GM12878 (cell line): ENCODE measurements around the gene LMAN1L. TPM values are rescaled to one million over a fixed set of nuclear protein-coding genes. Genes with fewer than 3 reads are reported as not detected.

Source experiments
- ATAC-seq: fragments of 200-7000 bp; cut with Tn5 transposase; 3 replicates; pipeline ENCODE4 v1.9.1; 2020; ENCODE audit warnings: mild to moderate bottlenecking, moderate library complexity
- BruUV-seq: library from RNA; stranded (reverse); fragments of 400-500 nt; replicated peaks from 2 replicates; lab custom pipeline; 2021; lab: Mats Ljungman, UMichigan
- CTCF ChIA-PET: fragments of 300-600 bp; sonication (Branson Sonifier 250); formaldehyde crosslinking; extraction: SDS; loops from one replicate; lab custom pipeline; 2021; ENCODE audit warnings: inconsistent platforms; lab: Yijun Ruan, JAX
- POLR2A ChIA-PET: fragments of 350-600 bp; formaldehyde crosslinking; extraction: SDS; loops from one replicate; lab custom pipeline; 2021; ENCODE audit warnings: inconsistent platforms; lab: Charles Lee
- RAD21 ChIA-PET: fragments of 300-600 bp; sonication (Branson Sonifier 250); formaldehyde crosslinking; loops from one replicate; lab custom pipeline; 2023; ENCODE audit warnings: antibody characterized with exemption; ENCODE audit not compliant: unreplicated experiment; lab: Charles Lee
- SMC1A ChIA-PET: fragments of 300-600 bp; sonication (Branson Sonifier 250); formaldehyde crosslinking; loops from one replicate; lab custom pipeline; 2023; ENCODE audit not compliant: unreplicated experiment, uncharacterized antibody; lab: Charles Lee
- DNase-seq: peaks from one replicate; pipeline ENCODE4 v3.0.0-alpha.2; 2011; ENCODE audit warnings: low read depth, low spot score
- FAIRE-seq: peaks from 3 replicates; lab custom pipeline; 2011; peaks lifted over from hg19 to GRCh38; lab: Jason Lieb, UNC
- H2AFZ ChIP-seq: 2 replicates; pipeline ENCODE4 v1.6.0; 2011; ENCODE audit warnings: low read depth, low read length, control low read depth; ENCODE audit not compliant: control insufficient read depth
- H3K27ac ChIP-seq: 2 replicates; pipeline ENCODE4 v1.5.1; 2011; ENCODE audit warnings: control low read depth; ENCODE audit not compliant: control insufficient read depth, insufficient read depth
- H3K27me3 ChIP-seq, 2 experiments: replicated peaks in 1 of 2; 2 replicates each; pipeline versions ENCODE4 v1.6.0 to v1.6.1; 2011; ENCODE audit warnings: low read length in 1 of 2; ENCODE audit not compliant: control insufficient read depth in 2 of 2, insufficient read depth in 2 of 2
- H3K36me3 ChIP-seq, 2 experiments: 2 replicates each; pipeline ENCODE4 v1.5.1; 2011; ENCODE audit warnings: low read length in 1 of 2; ENCODE audit not compliant: control insufficient read depth in 2 of 2, insufficient read depth in 2 of 2
- H3K4me1 ChIP-seq: 2 replicates; pipeline ENCODE4 v1.6.1; 2011; ENCODE audit warnings: mild to moderate bottlenecking, low read length, moderate library complexity, mixed read lengths; ENCODE audit not compliant: control insufficient read depth, insufficient read depth
- H3K4me2 ChIP-seq: 2 replicates; pipeline ENCODE4 v1.6.0; 2011; ENCODE audit warnings: control low read depth; ENCODE audit not compliant: control insufficient read depth, insufficient read depth
- H3K4me3 ChIP-seq: fragments of 200-600 bp; sonication (generic); 2 replicates; pipeline ENCODE4 v1.5.1; 2016
- H3K79me2 ChIP-seq: 2 replicates; pipeline ENCODE4 v1.6.0; 2011; ENCODE audit warnings: low read length; ENCODE audit not compliant: control insufficient read depth, insufficient read depth
- H3K9ac ChIP-seq: 2 replicates; pipeline ENCODE4 v1.8.0; 2011; ENCODE audit warnings: low read length, control low read depth, mixed read lengths; ENCODE audit not compliant: control insufficient read depth, insufficient read depth
- H3K9me3 ChIP-seq: replicated peaks from 3 replicates; pipeline ENCODE4 v1.5.1; 2011; ENCODE audit warnings: mild to moderate bottlenecking, low read length; ENCODE audit not compliant: control insufficient read depth, insufficient read depth
- H4K20me1 ChIP-seq: 2 replicates; pipeline ENCODE4 v1.6.0; 2011; ENCODE audit not compliant: control insufficient read depth, insufficient read depth
- NFYA ChIP-seq: IDR thresholded peaks from 2 replicates; pipeline ENCODE4 v1.6.1; 2011; ENCODE audit warnings: low read depth, mild to moderate bottlenecking, low read length, improper control_type of control experiment, borderline replicate concordance
- NR2F1 ChIP-seq: fragments of 450-650 bp; conservative IDR thresholded peaks from 2 replicates; pipeline ENCODE4 v1.6.1; 2017; ENCODE audit warnings: mild to moderate bottlenecking
- RAD51 ChIP-seq: fragments of 450-650 bp; IDR thresholded peaks from 2 replicates; pipeline ENCODE4 v1.6.1; 2016; ENCODE audit warnings: moderate library complexity, mild to moderate bottlenecking, inconsistent platforms
- RB1 ChIP-seq: fragments of 450-650 bp; formaldehyde crosslinking; IDR thresholded peaks from 2 replicates; pipeline ENCODE4 v1.6.1; 2017; ENCODE audit warnings: mild to moderate bottlenecking, borderline replicate concordance
- RELA ChIP-seq: fragments of 450-650 bp; IDR thresholded peaks from 2 replicates; pipeline ENCODE4 v1.8.0; 2014; ENCODE audit warnings: borderline replicate concordance; ENCODE audit not compliant: partially characterized antibody
- WGBS: methylation state at CpG from one replicate; pipeline ENCODE4 v1.1.6; 2016; ENCODE audit warnings: low lambda C conversion rate; ENCODE audit not compliant: insufficient replicate concordance, insufficient coverage; ENCODE audit errors: missing lambda C conversion rate; 5-methylcytosine and 5-hydroxymethylcytosine counted together
- in situ Hi-C: fragments of 300-500 bp; cut with MboI; formaldehyde crosslinking; loops from 9 replicates; pipeline ENCODE4 v1.14.3; 2018; ENCODE audit warnings: mixed read lengths
- intact Hi-C: fragments of 100-400 bp; cut with micrococcal nuclease; formaldehyde crosslinking; loops from one replicate; pipeline ENCODE4 v1.14.2; 2022; ENCODE audit not compliant: unreplicated experiment
- polyA plus RNA-seq, 11 experiments: library from polyadenylated mRNA; depleted of rRNA in 4 of 11; unstranded in 6 of 11; stranded (reverse) in 5 of 11; fragments of >200 nt; fragmentation: Nextera tagmentation in 4 of 11; fragmentation: Illumina TruSeq in 1 of 11; extraction: Ambion mirVana in 4 of 11; extraction: Trizol in 1 of 11; gene quantifications; 1 replicate in 1 of 11; 2 replicates in 10 of 11; pipeline versions ENCODE4 v1.2.1 to v1.2.3, GENCODE V29; 2011 to 2016; ENCODE audit warnings: inconsistent platforms in 2 of 11, missing spikeins in 2 of 11, low read depth in 1 of 11
- total RNA-seq, 4 experiments: library from RNA; depleted of rRNA in 3 of 4; stranded (reverse); fragments of >200 nt in 3 of 4; fragmentation: Illumina TruSeq in 1 of 4; extraction: Trizol in 1 of 4; gene quantifications; 2 replicates each; pipeline versions ENCODE4 v1.2.1 to v1.2.3, GENCODE V29; 2013 to 2021
- TF ChIP-seq, protein P1 (sequence below): IDR thresholded peaks from 2 replicates; pipeline ENCODE4 v1.6.1; 2012; ENCODE audit warnings: low read length, inconsistent platforms

Gene LMAN1L
- total and polyA plus RNA-seq, 10 of the 15 experiments (the other 5 are each of a cell fraction or from before 2014, with no cell fraction given) = not detected

DNA sequence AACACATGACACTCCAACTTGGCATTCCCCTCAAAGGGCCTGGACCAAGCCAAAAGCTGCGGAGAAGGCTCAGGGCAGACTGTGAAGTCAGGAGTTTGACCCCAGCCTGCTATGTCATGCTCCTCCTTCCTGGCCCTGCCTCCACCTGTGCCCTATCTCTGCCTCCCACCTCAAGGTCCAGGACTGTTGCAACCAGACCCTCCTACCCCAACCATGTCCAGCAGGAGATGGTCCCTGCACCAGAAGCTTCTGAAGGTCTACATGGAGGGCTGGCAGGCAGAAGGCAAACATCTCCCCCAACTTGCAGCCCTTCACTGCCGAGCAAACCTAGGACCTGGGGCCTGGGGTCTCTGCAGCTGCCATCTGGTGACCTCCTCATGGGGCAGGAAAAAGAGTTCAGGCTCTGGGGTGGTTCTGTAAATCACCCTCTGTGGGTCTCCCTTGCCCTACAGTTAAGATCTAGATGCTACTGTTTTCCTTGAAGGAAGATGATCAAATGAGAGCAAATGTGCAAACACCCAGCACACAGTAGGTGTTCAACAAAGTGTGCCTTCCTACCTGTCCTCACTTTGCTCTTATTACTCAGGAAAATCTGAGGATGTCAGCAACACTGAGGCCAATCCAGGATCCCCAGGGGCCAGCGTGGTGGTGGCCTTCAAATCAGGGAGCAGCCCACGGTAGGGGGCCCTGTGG lies 42.3 kb upstream of the LMAN1L start:
- H2AFZ ChIP-seq = no peak overlapping the region
- TF ChIP-seq NFYA (no peak), RELA (no peak), NR2F1 (no peak)
- no peaks in the 10 kb centered on the region for H4K20me1 ChIP-seq
- BruUV-seq = no TSS peak
- ChIA-PET SMC1A (interaction anchor here (0.8 to 17.6 kb wide), 28 partner anchors 11 to 385 kb away, joined by 3 to 811 read pairs (median 6); partner anchors contain the start of genes CPLX3, CSK and ULK3), CTCF (interaction anchor here (0.5 to 19.1 kb wide), 51 partner anchors 16 to 959 kb away, joined by 3 to 1288 read pairs (median 5); partner anchors contain the start of genes CLK3, CPLX3, CSK and EDC3), RAD21 (interaction anchor here (0.6 to 25.2 kb wide), 31 partner anchors 8 to 238 kb away, joined by 3 to 1186 read pairs (median 5); partner anchors contain the start of genes CSK, FAM219B, LMAN1L and MPI), POLR2A (interaction anchor here (0.6 to 17.5 kb wide), 6 partner anchors 10 to 330 kb away, joined by 3 to 602 read pairs (median 10); partner anchors contain the start of gene CSK)
- intact Hi-C loops = loop anchor here (1.0 to 5.0 kb wide), 3 partner anchors 65 to 132 kb away; partner anchors contain the start of gene ULK3
- FAIRE-seq (no peak), ATAC-seq (no peak), DNase-seq (no peak)
- peaks cover 27% of the 10 kb centered on the region for H3K4me1 ChIP-seq
- no peak overlapping the region for H3K9ac ChIP-seq
- in situ Hi-C loops = loop anchor here (5.0 kb wide), 2 partner anchors 138 to 177 kb away; no protein-coding TSS in a partner anchor
- 54% methylated on average over 4 of the region's 4 CpGs for WGBS
- H3K79me2 ChIP-seq = peaks cover 1% of the 10 kb centered on the region; the same call in 1 of the 2 replicates
- H3K36me3 ChIP-seq = no peaks in the 10 kb centered on the region
- no peaks in the 10 kb centered on the region for H3K27me3 ChIP-seq
- no peak overlapping the region for H3K4me2 ChIP-seq
- H3K4me3 ChIP-seq = no peak overlapping the region
- no peak overlapping the region for H3K27ac ChIP-seq
- H3K9me3 ChIP-seq = no peaks in the 10 kb centered on the region

DNA sequence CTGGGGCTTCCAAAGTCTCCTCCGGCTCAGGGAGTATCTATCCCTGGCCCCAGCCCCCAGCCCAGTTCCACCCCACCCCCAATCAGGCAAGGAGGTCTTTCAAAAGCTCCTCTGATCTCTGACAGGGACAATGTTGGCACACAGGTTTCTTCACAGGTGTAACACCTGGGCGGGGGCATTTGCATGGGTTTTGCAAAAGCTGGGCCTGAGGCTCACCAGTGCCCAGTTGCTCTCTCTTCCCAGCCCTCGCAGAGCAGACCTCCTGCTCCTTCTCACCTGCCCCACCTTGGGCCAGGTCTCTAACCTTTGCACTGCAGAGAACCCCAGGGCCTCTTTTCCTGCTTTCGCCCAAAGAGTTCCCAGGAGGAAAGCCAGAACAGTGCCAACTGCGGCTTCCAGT lies 39.3 kb upstream of the LMAN1L start:
- no peak overlapping the region for H2AFZ ChIP-seq
- TF ChIP-seq, protein P1, sequence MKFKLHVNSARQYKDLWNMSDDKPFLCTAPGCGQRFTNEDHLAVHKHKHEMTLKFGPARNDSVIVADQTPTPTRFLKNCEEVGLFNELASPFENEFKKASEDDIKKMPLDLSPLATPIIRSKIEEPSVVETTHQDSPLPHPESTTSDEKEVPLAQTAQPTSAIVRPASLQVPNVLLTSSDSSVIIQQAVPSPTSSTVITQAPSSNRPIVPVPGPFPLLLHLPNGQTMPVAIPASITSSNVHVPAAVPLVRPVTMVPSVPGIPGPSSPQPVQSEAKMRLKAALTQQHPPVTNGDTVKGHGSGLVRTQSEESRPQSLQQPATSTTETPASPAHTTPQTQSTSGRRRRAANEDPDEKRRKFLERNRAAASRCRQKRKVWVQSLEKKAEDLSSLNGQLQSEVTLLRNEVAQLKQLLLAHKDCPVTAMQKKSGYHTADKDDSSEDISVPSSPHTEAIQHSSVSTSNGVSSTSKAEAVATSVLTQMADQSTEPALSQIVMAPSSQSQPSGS = no peak
- no peak for TF ChIP-seq RAD51
- TF ChIP-seq RB1 = no peak
- peak overlapping the region; percentile 21; the same call in 1 of the 2 replicates for H3K9ac ChIP-seq
- H3K79me2 ChIP-seq = peaks cover 3% of the 10 kb centered on the region
- POLR2A ChIA-PET = interaction anchor here (0.6 to 17.5 kb wide), 5 partner anchors 16 to 357 kb away, joined by 6 to 602 read pairs (median 8); partner anchors contain the start of gene CSK
- no peak overlapping the region for H3K4me2 ChIP-seq
- SMC1A ChIA-PET = interaction anchor here (0.9 to 17.6 kb wide), 7 partner anchors 8 to 176 kb away, joined by 3 to 811 read pairs (median 82); partner anchors contain the start of gene CSK
- CTCF ChIA-PET = interaction anchor here (1.4 to 19.1 kb wide), 5 partner anchors 17 to 176 kb away, joined by 6 to 1288 read pairs (median 119); partner anchors contain the start of gene CSK
- no peaks in the 10 kb centered on the region for H4K20me1 ChIP-seq
- H3K27ac ChIP-seq = no peak overlapping the region
- no peak for DNase-seq
- H3K9me3 ChIP-seq = no peaks in the 10 kb centered on the region
- no TSS peak for BruUV-seq
- intact Hi-C loops (loop anchor here (5.0 kb wide), 1 partner anchor 129 kb away; no protein-coding TSS in a partner anchor), in situ Hi-C loops (loop anchor here (5.0 kb wide), 2 partner anchors 141 to 174 kb away; no protein-coding TSS in a partner anchor)
- no peaks in the 10 kb centered on the region for H3K27me3 ChIP-seq
- RAD21 ChIA-PET = interaction anchor here (1.4 to 25.2 kb wide), 3 partner anchors 17 to 165 kb away, joined by 4 to 1186 read pairs (median 46); partner anchors contain the start of genes COX5A and CSK
- ATAC-seq = no peak
- FAIRE-seq = no peak
- peaks cover 56% of the 10 kb centered on the region for H3K4me1 ChIP-seq
- H3K4me3 ChIP-seq = no peak overlapping the region
- no peaks in the 10 kb centered on the region for H3K36me3 ChIP-seq
- 78% methylated on average over 5 of the region's 5 CpGs for WGBS
